ES-I3 (cell line): ENCODE measurements around the gene PTPMT1.

Experiments
- H3K36me3 ChIP-seq: 2 replicates; pipeline ENCODE4 v1.6.1; 2013; ENCODE audit warnings: mild to moderate bottlenecking, low read length, control low read depth, moderate library complexity; ENCODE audit not compliant: insufficient read depth
- H3K4me1 ChIP-seq: 2 replicates; pipeline ENCODE4 v1.6.1; 2013; ENCODE audit warnings: mild to moderate bottlenecking, control low read depth, low read length; ENCODE audit not compliant: insufficient read depth
- H3K9ac ChIP-seq: 2 replicates; pipeline ENCODE4 v1.6.1; 2013; ENCODE audit warnings: low read depth, mild to moderate bottlenecking, low read length, moderate library complexity
- H3K9me3 ChIP-seq: 2 replicates; pipeline ENCODE4 v1.6.1; 2013; ENCODE audit warnings: mild to moderate bottlenecking, low read length, moderate library complexity; ENCODE audit not compliant: control insufficient read depth, insufficient read depth

PTPMT1 gene

GRCh38 chr11:47586098-47586855, 20.9 kb downstream of the PTPMT1 start, which contains the start of gene FAM180B:
Gene FAM180B, plus strand, starts transcription at chr11:47586678. Its CDS starts 91 bp downstream, at chr11:47586769.
- Histone ChIP-seq H3K9ac (no peak within 1 kb of the TSS), H3K4me1 (no peaks in the 10 kb centered on the region; the same call in 1 of the 2 replicates), H3K36me3 (peaks cover 5% of the 10 kb centered on the region), H3K9me3 (no peaks in the 10 kb centered on the region)

- H3K36me3 ChIP-seq, result no peaks in the 10 kb centered on the region; the same call in 1 of the 2 replicates
- no peak overlapping the region for H3K9ac ChIP-seq
- H3K9me3 ChIP-seq, result no peaks in the 10 kb centered on the region
- peaks cover 5% of the 10 kb centered on the region; the same call in 1 of the 2 replicates for H3K4me1 ChIP-seq
Measured at GRCh38 chr11:47587039-47587716, 21.8 kb downstream of the PTPMT1 start.

- peaks cover 7% of the 10 kb centered on the region; the same call in 1 of the 2 replicates for H3K4me1 ChIP-seq
Measured at GRCh38 chr11:47587723-47588326, 22.4 kb downstream of the PTPMT1 start.

GRCh38 chr11:47589118-47589517, 23.7 kb downstream of the PTPMT1 start:
- Histone ChIP-seq H3K4me1 (peaks cover 7% of the 10 kb centered on the region; the same call in 1 of the 2 replicates), H3K36me3 (no peaks in the 10 kb centered on the region; the same call in 1 of the 2 replicates), H3K9me3 (no peaks in the 10 kb centered on the region), H3K9ac (no peak overlapping the region)

More at GRCh38 chr11:47587723-47588326, 22.4 kb downstream of the PTPMT1 start:
- H3K9ac ChIP-seq, result no peak overlapping the region
- H3K9me3 ChIP-seq, result no peaks in the 10 kb centered on the region
- no peaks in the 10 kb centered on the region; the same call in 1 of the 2 replicates for H3K36me3 ChIP-seq

- Histone ChIP-seq H3K36me3 (no peaks in the 10 kb centered on the region; the same call in 1 of the 2 replicates), H3K4me1 (peaks cover 9% of the 10 kb centered on the region; the same call in 1 of the 2 replicates), H3K9ac (no peak overlapping the region; the same call in 1 of the 2 replicates), H3K9me3 (no peaks in the 10 kb centered on the region)
Measured at GRCh38 chr11:47589584-47589976, 24.2 kb downstream of the PTPMT1 start.

GRCh38 chr11:47589977-47590861, 24.8 kb downstream of the PTPMT1 start:
- H3K9me3 ChIP-seq, result no peaks in the 10 kb centered on the region
- H3K36me3 ChIP-seq, result no peaks in the 10 kb centered on the region
- H3K4me1 ChIP-seq, result peaks cover 11% of the 10 kb centered on the region; the same call in 1 of the 2 replicates
- no peak overlapping the region; the same call in 1 of the 2 replicates for H3K9ac ChIP-seq

GRCh38 chr11:47591764-47592163, 26.4 kb downstream of the PTPMT1 start:
- H3K9me3 ChIP-seq, result no peaks in the 10 kb centered on the region
- no peaks in the 10 kb centered on the region for H3K36me3 ChIP-seq
- H3K9ac ChIP-seq, result no peak overlapping the region
- peaks cover 11% of the 10 kb centered on the region; the same call in 1 of the 2 replicates for H3K4me1 ChIP-seq

GRCh38 chr11:47592251-47592650, 26.9 kb downstream of the PTPMT1 start:
- Histone ChIP-seq H3K9ac (no peak overlapping the region), H3K36me3 (no peaks in the 10 kb centered on the region), H3K4me1 (peaks cover 11% of the 10 kb centered on the region; the same call in 1 of the 2 replicates), H3K9me3 (no peaks in the 10 kb centered on the region)

GRCh38 chr11:47592970-47593369, 27.6 kb downstream of the PTPMT1 start:
- Histone ChIP-seq H3K36me3 (no peaks in the 10 kb centered on the region), H3K4me1 (peaks cover 11% of the 10 kb centered on the region; the same call in 1 of the 2 replicates), H3K9ac (0 out of 2 replicates have a peak overlapping the region, but pooled peaks have one; percentile 76), H3K9me3 (no peaks in the 10 kb centered on the region)

GRCh38 chr11:47593492-47593933, 28.1 kb downstream of the PTPMT1 start:
- H3K9ac ChIP-seq, result peak overlapping the region; percentile 76; the same call in 1 of the 2 replicates
- no peaks in the 10 kb centered on the region for H3K9me3 ChIP-seq
- peaks cover 11% of the 10 kb centered on the region; the same call in 1 of the 2 replicates for H3K4me1 ChIP-seq
- no peaks in the 10 kb centered on the region for H3K36me3 ChIP-seq

GRCh38 chr11:47593934-47594855, 28.8 kb downstream of the PTPMT1 start, which contains the start of gene C1QTNF4:
Gene C1QTNF4, minus strand, starts transcription at chr11:47594411. Its CDS starts 3,601 bp downstream, at chr11:47590810.
- H3K36me3 ChIP-seq, result no peaks in the 10 kb centered on the region
- peaks cover 11% of the 10 kb centered on the region; the same call in 1 of the 2 replicates for H3K4me1 ChIP-seq
- peak within 1 kb of the TSS; percentile 76 for H3K9ac ChIP-seq
- H3K9me3 ChIP-seq, result no peaks in the 10 kb centered on the region

- Histone ChIP-seq H3K36me3 (no peaks in the 10 kb centered on the region), H3K4me1 (peaks cover 11% of the 10 kb centered on the region; the same call in 1 of the 2 replicates), H3K9ac (no peak overlapping the region), H3K9me3 (no peaks in the 10 kb centered on the region)
Measured at GRCh38 chr11:47595029-47595428, 29.6 kb downstream of the PTPMT1 start.
